Astrocyte (in vitro differentiated cells and primary cell): Measurements from ENCODE around the gene RRP9.

Source experiments
- CTCF ChIP-seq: IDR thresholded peaks from 2 replicates; pipeline ENCODE4 v1.5.1; 2011; ENCODE audit warnings: low read depth, mild to moderate bottlenecking, inconsistent platforms, low read length, moderate library complexity; ENCODE audit not compliant: insufficient read depth
- EZH2 ChIP-seq: IDR thresholded peaks from 2 replicates; pipeline ENCODE4 v1.6.1; 2012; ENCODE audit warnings: mild to moderate bottlenecking, low read length, inconsistent platforms; ENCODE audit not compliant: insufficient read depth

GRCh38 chr3:51977446-51978142 lies 35.9 kb upstream of the RRP9 start:
- no peak for TF ChIP-seq CTCF
- TF ChIP-seq EZH2, result no peak
